ENCODE measurements around the gene CC2D1B. TPM values are rescaled to one million over a fixed set of nuclear protein-coding genes. Genes with fewer than 3 reads are reported as not detected.

CC2D1B gene
- total RNA-seq, 1 experiment from 2014 or later = 26.0 TPM

DNA sequence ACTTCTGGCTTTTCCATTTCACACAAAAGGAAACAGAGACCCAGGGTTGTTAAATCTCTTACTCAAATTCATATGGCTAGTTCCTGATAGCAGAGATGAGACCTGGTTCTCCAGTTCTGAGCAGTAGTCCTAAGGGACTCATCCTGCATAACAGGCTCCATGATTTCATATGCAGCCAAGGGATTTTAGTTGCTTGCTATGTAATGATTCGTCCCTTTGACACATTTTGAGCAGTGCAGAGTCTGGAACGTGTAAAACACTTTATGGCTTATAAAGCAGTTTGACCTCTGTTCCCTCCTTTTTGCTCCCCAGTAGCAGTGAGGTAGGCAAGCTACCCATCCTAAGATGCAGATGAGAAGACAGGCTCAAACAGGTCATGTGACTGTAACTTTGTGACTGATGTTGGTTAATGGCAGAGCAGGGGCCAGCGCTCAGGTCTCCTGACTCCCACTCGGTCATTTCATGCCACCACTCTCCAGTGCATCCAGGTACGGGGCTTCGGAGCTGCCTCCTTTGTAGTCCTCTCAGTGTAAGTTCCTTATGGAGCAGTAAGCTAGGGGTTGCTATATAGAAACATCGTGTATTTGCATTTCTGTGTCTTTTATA, 24.2 kb downstream of the CC2D1B start:
- ATAC-seq = no peak
- intact Hi-C loops (cut with micrococcal nuclease) = no loop called here
- H3K27me3 ChIP-seq (ENCODE audit: low read length) = no peaks in the 10 kb centered on the region

DNA sequence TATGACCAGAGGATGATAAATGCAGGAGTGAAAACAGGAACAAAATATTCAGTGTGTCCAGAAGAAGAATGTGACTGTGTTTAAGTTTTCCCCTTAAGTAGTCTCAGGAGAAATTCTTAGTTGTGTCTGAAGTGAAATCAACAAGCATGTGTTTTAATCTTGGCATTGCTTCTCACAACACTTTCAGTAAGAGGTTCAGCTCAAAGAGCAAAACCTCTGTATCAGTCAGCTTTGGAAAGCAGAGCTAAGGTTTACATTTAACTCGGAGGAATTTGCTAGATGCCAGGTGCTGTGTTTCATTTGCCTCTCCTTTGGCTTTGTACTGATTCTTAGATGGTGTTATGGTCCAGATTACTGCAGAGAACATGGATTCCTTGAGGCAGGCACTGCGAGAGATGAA, 28.6 kb downstream of the CC2D1B start:
- H3F3A ChIP-seq (ENCODE audit: low read length, unreplicated experiment) = no peaks in the 10 kb centered on the region
- H3K9ac ChIP-seq (ENCODE audit: low read length) = no peak overlapping the region
- H4K20me1 ChIP-seq (ENCODE audit: low read length) = no peaks in the 10 kb centered on the region
- BruUV-seq (replicated peaks) = no TSS peak
- H3K4me2 ChIP-seq (ENCODE audit: low read length) = no peak overlapping the region
- H3K27me3 ChIP-seq (ENCODE audit: low read length) = no peaks in the 10 kb centered on the region
- CTCF ChIA-PET = no interaction called here
- H3K9me2 ChIP-seq (replicated peaks; ENCODE audit: low read length) = no peaks in the 10 kb centered on the region
- H3K79me2 ChIP-seq (ENCODE audit: low read length) = no peaks in the 10 kb centered on the region
- H3K4me3 ChIP-seq (ENCODE audit: low read length) = no peak overlapping the region
- no peaks in the 10 kb centered on the region for H3K36me3 ChIP-seq (ENCODE audit: low read depth, low read length)
- no peaks in the 10 kb centered on the region for H3K9me3 ChIP-seq (ENCODE audit: low read length)
- no peak for ATAC-seq
- TF ChIP-seq EZH2phosphoT487 (IDR thresholded peaks at IDR 0.05; ENCODE audit: borderline replicate concordance, low read length) = no peak
- TF ChIP-seq, protein P1, sequence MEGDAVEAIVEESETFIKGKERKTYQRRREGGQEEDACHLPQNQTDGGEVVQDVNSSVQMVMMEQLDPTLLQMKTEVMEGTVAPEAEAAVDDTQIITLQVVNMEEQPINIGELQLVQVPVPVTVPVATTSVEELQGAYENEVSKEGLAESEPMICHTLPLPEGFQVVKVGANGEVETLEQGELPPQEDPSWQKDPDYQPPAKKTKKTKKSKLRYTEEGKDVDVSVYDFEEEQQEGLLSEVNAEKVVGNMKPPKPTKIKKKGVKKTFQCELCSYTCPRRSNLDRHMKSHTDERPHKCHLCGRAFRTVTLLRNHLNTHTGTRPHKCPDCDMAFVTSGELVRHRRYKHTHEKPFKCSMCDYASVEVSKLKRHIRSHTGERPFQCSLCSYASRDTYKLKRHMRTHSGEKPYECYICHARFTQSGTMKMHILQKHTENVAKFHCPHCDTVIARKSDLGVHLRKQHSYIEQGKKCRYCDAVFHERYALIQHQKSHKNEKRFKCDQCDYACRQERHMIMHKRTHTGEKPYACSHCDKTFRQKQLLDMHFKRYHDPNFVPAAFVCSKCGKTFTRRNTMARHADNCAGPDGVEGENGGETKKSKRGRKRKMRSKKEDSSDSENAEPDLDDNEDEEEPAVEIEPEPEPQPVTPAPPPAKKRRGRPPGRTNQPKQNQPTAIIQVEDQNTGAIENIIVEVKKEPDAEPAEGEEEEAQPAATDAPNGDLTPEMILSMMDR (conservative IDR thresholded peaks at IDR 0.05; ENCODE audit: low read depth, low read length) = no peak
- TF ChIP-seq EZH2 (IDR thresholded peaks at IDR 0.05; ENCODE audit: low read length, unreplicated experiment) = no peak
- intact Hi-C loops (cut with micrococcal nuclease) = no loop called here
- DNase-seq = no peak
- H3K27ac ChIP-seq (ENCODE audit: low read length) = no peak overlapping the region
- no peaks in the 10 kb centered on the region for H3K4me1 ChIP-seq (ENCODE audit: insufficient read depth, low read length)
- POLR2A ChIA-PET (ENCODE audit: unreplicated experiment) = no interaction called here
- no peak overlapping the region for H2AFZ ChIP-seq (ENCODE audit: low read length)

More for the DNA sequence above, 24.2 kb downstream of the CC2D1B start:
- DNase-seq = no peak
- POLR2A ChIA-PET (ENCODE audit: unreplicated experiment) = no interaction called here
- Histone ChIP-seq H3K9me3 (ENCODE audit: low read length) (no peaks in the 10 kb centered on the region), H4K20me1 (ENCODE audit: low read length) (no peaks in the 10 kb centered on the region), H3K79me2 (ENCODE audit: low read length) (no peaks in the 10 kb centered on the region), H3K9ac (ENCODE audit: low read length) (no peak overlapping the region), H3K4me3 (ENCODE audit: low read length) (no peak overlapping the region), H3K27ac (ENCODE audit: low read length) (no peak overlapping the region), H3K9me2 (replicated peaks; ENCODE audit: low read length) (no peaks in the 10 kb centered on the region), H2AFZ (ENCODE audit: low read length) (no peak overlapping the region), H3K36me3 (ENCODE audit: low read depth, low read length) (no peaks in the 10 kb centered on the region), H3K4me2 (ENCODE audit: low read length) (no peak overlapping the region), H3K4me1 (ENCODE audit: insufficient read depth, low read length) (peaks cover 5% of the 10 kb centered on the region; the same call in 1 of the 2 replicates), H3F3A (ENCODE audit: low read length, unreplicated experiment) (no peaks in the 10 kb centered on the region)
- BruUV-seq (replicated peaks) = no TSS peak
- TF ChIP-seq, protein P1 (conservative IDR thresholded peaks at IDR 0.05; ENCODE audit: low read depth, low read length) = no peak
- no peak for TF ChIP-seq EZH2 (IDR thresholded peaks at IDR 0.05; ENCODE audit: low read length, unreplicated experiment)
- no peak for TF ChIP-seq EZH2phosphoT487 (IDR thresholded peaks at IDR 0.05; ENCODE audit: borderline replicate concordance, low read length)
- CTCF ChIA-PET = no interaction called here

DNA sequence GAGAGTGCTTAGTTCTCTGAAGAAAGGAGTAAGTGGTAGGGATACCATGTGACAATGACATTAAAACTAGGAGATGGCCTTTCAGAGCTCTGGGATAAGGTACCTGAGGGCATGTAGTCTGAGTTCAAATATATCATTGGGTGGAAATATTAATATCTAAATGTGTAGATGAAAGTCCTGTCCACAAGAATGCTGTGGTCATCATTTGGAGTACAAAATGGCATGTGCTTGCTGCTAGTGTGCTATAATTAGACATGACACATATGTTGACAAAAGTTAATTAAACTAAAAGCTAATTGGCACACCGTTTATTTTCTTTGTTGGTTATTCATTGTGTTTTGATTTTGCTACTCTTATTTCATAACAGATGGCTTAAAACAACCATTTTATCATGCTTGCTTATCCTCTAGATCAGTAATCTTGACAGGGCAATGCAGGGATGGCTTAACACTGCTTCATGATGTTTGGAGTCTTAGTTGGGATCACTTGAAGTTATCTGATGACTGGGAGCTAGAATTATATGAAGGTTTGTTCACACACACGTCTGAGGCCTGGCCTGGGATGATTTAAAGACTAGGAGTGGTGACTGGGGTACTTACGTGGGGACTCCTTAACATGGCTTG, 31.0 kb downstream of the CC2D1B start:
- Histone ChIP-seq H2AFZ (ENCODE audit: low read length) (no peak overlapping the region), H3K27ac (ENCODE audit: low read length) (no peak overlapping the region), H3K9me2 (replicated peaks; ENCODE audit: low read length) (no peaks in the 10 kb centered on the region), H4K20me1 (ENCODE audit: low read length) (no peaks in the 10 kb centered on the region), H3K9me3 (ENCODE audit: low read length) (no peaks in the 10 kb centered on the region), H3K79me2 (ENCODE audit: low read length) (no peaks in the 10 kb centered on the region), H3K36me3 (ENCODE audit: low read depth, low read length) (no peaks in the 10 kb centered on the region), H3K4me2 (ENCODE audit: low read length) (no peak overlapping the region), H3K4me1 (ENCODE audit: insufficient read depth, low read length) (no peaks in the 10 kb centered on the region), H3K27me3 (ENCODE audit: low read length) (no peaks in the 10 kb centered on the region), H3K4me3 (ENCODE audit: low read length) (no peak overlapping the region), H3F3A (ENCODE audit: low read length, unreplicated experiment) (no peaks in the 10 kb centered on the region), H3K9ac (ENCODE audit: low read length) (no peak overlapping the region)
- intact Hi-C loops (cut with micrococcal nuclease) = no loop called here
- ATAC-seq (no peak), DNase-seq (no peak)
- BruUV-seq (replicated peaks) = no TSS peak
- CTCF ChIA-PET = no interaction called here
- POLR2A ChIA-PET (ENCODE audit: unreplicated experiment) = no interaction called here
- no peak for TF ChIP-seq EZH2phosphoT487 (IDR thresholded peaks at IDR 0.05; ENCODE audit: borderline replicate concordance, low read length)
- TF ChIP-seq EZH2 (IDR thresholded peaks at IDR 0.05; ENCODE audit: low read length, unreplicated experiment) = no peak
- TF ChIP-seq, protein P1 (conservative IDR thresholded peaks at IDR 0.05; ENCODE audit: low read depth, low read length) = no peak

Measured in PC-3 (cell line).